Erythroblast (primary cell): ENCODE data around the gene POLR2J3.
"Not testable (repeated sequence)": the region's sequence is repeated elsewhere in the genome, so short reads cannot be mapped to it uniquely, and the experiment has no call there.

Experiments
- GATA1 ChIP-seq: IDR thresholded peaks from 2 replicates; pipeline ENCODE4 v1.6.1; 2011; ENCODE audit warnings: low read depth, mild to moderate bottlenecking, control low read depth, low read length, moderate library complexity
- POLR2A ChIP-seq: IDR thresholded peaks from 2 replicates; pipeline ENCODE4 v1.6.1; 2011; ENCODE audit warnings: mild to moderate bottlenecking, low read length

DNA sequence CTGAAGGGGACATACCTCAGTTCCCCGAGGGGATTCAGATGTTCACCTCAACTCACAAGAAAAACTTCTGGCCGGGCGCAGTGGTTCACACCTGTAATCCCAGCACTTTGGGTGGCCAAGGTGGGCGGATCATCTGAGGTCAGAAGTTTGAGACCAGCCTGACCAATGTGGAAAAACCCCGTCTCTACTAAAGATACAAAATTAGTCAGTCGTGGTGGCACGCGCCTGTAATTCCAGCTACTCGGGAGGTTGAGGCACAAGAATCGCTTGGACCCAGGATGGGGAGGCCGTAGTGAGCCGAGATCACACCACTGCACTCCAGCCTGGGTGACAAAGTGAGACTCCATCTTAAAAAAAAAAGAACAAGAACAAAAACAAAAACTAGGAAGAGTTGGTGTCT lies 27.1 kb downstream of the POLR2J3 start:
- TF ChIP-seq POLR2A, GATA1: not testable (repeated sequence)
